ENCODE results near the gene CFAP141. TPM values are rescaled to one million over a fixed set of nuclear protein-coding genes. Genes with fewer than 3 reads are reported as not detected.

Gene CFAP141
- total RNA-seq, 4 donors from 2014 or later: not detected

DNA sequence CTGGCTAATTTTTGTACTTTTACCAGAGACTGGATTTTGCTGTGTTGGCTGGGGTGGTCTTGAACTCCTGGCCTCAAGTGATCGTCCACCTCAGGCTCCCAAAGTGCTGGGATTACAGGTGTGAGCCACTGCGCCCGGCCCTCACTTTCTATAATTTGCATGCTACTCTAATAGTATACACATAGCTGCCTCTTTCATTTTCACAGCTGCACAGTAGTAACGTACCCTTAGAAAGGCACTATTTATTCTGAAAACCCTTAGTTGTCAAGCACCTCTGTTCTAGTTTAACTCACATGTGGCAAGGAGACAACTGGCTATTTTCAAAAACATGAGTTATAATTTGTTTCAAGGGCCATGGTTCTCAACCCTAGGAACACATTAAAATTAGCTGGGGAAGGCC, 31.5 kb downstream of the CFAP141 start:
- TF ChIP-seq EP300 (IDR thresholded peaks at IDR 0.05) (no peak), POLR2AphosphoS5 (IDR thresholded peaks at IDR 0.05) (no peak), POLR2A (IDR thresholded peaks at IDR 0.05) (no peak)
- TF ChIP-seq, protein P1, sequence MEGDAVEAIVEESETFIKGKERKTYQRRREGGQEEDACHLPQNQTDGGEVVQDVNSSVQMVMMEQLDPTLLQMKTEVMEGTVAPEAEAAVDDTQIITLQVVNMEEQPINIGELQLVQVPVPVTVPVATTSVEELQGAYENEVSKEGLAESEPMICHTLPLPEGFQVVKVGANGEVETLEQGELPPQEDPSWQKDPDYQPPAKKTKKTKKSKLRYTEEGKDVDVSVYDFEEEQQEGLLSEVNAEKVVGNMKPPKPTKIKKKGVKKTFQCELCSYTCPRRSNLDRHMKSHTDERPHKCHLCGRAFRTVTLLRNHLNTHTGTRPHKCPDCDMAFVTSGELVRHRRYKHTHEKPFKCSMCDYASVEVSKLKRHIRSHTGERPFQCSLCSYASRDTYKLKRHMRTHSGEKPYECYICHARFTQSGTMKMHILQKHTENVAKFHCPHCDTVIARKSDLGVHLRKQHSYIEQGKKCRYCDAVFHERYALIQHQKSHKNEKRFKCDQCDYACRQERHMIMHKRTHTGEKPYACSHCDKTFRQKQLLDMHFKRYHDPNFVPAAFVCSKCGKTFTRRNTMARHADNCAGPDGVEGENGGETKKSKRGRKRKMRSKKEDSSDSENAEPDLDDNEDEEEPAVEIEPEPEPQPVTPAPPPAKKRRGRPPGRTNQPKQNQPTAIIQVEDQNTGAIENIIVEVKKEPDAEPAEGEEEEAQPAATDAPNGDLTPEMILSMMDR (IDR thresholded peaks at IDR 0.05): no peak
- Histone ChIP-seq H3K36me3 (peaks cover 4 to 63% of the 10 kb centered on the region in 2 donors), H3K9me3 (no peaks in the 10 kb centered on the region), H3K4me3 (no peak overlapping the region), H3K27ac (no peak overlapping the region), H3K27me3 (no peaks in the 10 kb centered on the region), H3K4me1 (peaks cover 0 to 44% (median 29%) of the 10 kb centered on the region in 3 donors)
- WGBS, 2 donors (ENCODE audit: low coverage in 1 of 2): 89 to 91% methylated on average over 3 to 4 of the region's 4 CpGs
- ATAC-seq: no peak

GRCh38 chr1:154171880-154172279, 34.3 kb downstream of the CFAP141 start:
- no peak overlapping the region for H3K27ac ChIP-seq
- no peaks in the 10 kb centered on the region for H3K9me3 ChIP-seq
- H3K4me1 ChIP-seq: peaks cover 0 to 16% (median 12%) of the 10 kb centered on the region in 3 donors
- TF ChIP-seq, protein P1 (IDR thresholded peaks at IDR 0.05): no peak
- TF ChIP-seq EP300 (IDR thresholded peaks at IDR 0.05): no peak
- TF ChIP-seq POLR2A (IDR thresholded peaks at IDR 0.05): no peak
- TF ChIP-seq POLR2AphosphoS5 (IDR thresholded peaks at IDR 0.05): no peak
- H3K36me3 ChIP-seq: peaks cover 4 to 90% of the 10 kb centered on the region in 2 donors
- no peaks in the 10 kb centered on the region for H3K27me3 ChIP-seq
- H3K4me3 ChIP-seq: no peak overlapping the region
- ATAC-seq: no peak
- 85 to 100% methylated on average over 3 to 5 of the region's 5 CpGs for WGBS, 2 donors (ENCODE audit: low coverage in 1 of 2)

GRCh38 chr1:154171223-154171583, 34.9 kb downstream of the CFAP141 start:
- Histone ChIP-seq H3K4me3 (no peak overlapping the region), H3K9me3 (no peaks in the 10 kb centered on the region), H3K27me3 (no peaks in the 10 kb centered on the region), H3K4me1 (peaks cover 0 to 9% (median 7%) of the 10 kb centered on the region in 3 donors), H3K36me3 (peaks cover 4 to 97% of the 10 kb centered on the region in 2 donors), H3K27ac (no peak overlapping the region)
- WGBS, 2 donors (ENCODE audit: low coverage in 1 of 2): 33 to 75% methylated on average over 1 to 4 of the region's 4 CpGs
- ATAC-seq: no peak
- TF ChIP-seq, protein P1 (IDR thresholded peaks at IDR 0.05): no peak
- TF ChIP-seq POLR2A (IDR thresholded peaks at IDR 0.05) (no peak), POLR2AphosphoS5 (IDR thresholded peaks at IDR 0.05) (no peak), EP300 (IDR thresholded peaks at IDR 0.05) (no peak)

- Histone ChIP-seq H3K36me3 (peaks cover 4 to 98% of the 10 kb centered on the region in 2 donors), H3K9me3 (no peaks in the 10 kb centered on the region), H3K27ac (no peak overlapping the region), H3K4me3 (no peak overlapping the region), H3K27me3 (no peaks in the 10 kb centered on the region), H3K4me1 (peaks cover 0 to 4% (median 2%) of the 10 kb centered on the region in 3 donors)
- ATAC-seq: no peak
- TF ChIP-seq POLR2A (IDR thresholded peaks at IDR 0.05) (no peak), EP300 (IDR thresholded peaks at IDR 0.05) (no peak), POLR2AphosphoS5 (IDR thresholded peaks at IDR 0.05) (no peak)
- TF ChIP-seq, protein P1 (IDR thresholded peaks at IDR 0.05): no peak
Measured at GRCh38 chr1:154170547-154171222, 35.4 kb downstream of the CFAP141 start.

GRCh38 chr1:154167461-154167860, 38.7 kb downstream of the CFAP141 start:
- TF ChIP-seq, protein P1 (IDR thresholded peaks at IDR 0.05): no peak
- TF ChIP-seq POLR2AphosphoS5 (IDR thresholded peaks at IDR 0.05): no peak
- TF ChIP-seq EP300 (IDR thresholded peaks at IDR 0.05): no peak
- no peak for TF ChIP-seq POLR2A (IDR thresholded peaks at IDR 0.05)
- Histone ChIP-seq H3K4me1 (no peaks in the 10 kb centered on the region), H3K36me3 (peaks cover 2 to 100% of the 10 kb centered on the region in 2 donors), H3K4me3 (no peak overlapping the region), H3K27ac (no peak overlapping the region), H3K27me3 (no peaks in the 10 kb centered on the region), H3K9me3 (no peaks in the 10 kb centered on the region)
- ATAC-seq: no peak

Measured in gastroesophageal sphincter (tissue), 4 donors.